ENCODE data around the gene MARK1.
"Not testable (repeated sequence)": the region's sequence is repeated elsewhere in the genome, so short reads cannot be mapped to it uniquely, and the experiment has no call there.

MARK1 gene

DNA sequence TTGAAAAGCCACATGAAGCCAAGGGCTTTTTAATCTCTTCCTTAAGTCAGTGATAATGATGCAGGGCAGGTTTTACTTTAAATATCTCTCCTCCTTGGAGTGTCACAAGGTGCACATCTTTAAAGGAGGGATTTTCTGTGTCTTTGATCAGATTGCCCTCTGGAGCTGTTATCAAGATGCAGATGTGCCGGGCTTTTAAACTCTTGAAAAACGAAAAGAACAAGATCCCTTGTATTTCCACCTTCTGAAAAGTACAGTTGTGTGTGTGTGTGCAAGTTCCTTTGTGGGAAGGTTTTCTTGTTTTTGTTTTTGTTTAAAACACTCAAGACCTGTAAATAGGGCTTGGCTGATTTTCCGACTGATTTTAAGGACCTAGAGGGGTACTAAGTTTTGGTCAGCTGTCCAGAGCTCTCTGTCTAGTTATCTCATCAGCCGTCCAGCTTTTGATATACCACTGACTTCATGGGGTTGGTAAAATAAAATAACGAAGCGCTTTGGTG lies 1.6 kb downstream of the MARK1 start:
- DNase-seq: no peak

DNA sequence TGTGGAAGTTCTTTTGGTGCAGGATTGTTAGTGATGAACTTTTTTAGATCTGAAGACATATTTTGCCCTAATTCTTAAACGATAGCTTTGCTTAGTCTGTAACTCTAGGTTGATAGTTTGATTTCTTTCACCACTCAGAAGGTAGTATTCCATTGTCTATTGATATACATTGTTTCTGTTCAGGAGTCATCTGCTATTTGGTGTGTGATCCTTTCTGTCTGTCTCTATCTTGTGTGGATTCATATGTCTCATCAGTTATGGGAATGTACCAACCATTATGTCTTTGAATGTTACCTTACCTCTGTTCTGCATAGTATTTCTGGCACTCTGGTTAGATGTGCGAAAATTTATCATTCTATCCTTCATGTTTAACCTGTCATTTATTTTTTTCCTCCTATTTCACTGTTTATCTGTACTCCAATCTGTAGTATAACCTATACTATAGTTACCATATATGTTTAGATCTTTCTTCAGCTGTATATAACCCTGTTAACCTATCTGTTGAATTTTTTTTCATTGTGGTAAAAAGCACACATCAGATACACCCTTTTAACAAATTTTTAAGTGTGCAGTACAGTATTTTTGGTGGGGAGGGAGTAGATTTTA lies 5.7 kb downstream of the MARK1 start:
- DNase-seq: no peak

DNA sequence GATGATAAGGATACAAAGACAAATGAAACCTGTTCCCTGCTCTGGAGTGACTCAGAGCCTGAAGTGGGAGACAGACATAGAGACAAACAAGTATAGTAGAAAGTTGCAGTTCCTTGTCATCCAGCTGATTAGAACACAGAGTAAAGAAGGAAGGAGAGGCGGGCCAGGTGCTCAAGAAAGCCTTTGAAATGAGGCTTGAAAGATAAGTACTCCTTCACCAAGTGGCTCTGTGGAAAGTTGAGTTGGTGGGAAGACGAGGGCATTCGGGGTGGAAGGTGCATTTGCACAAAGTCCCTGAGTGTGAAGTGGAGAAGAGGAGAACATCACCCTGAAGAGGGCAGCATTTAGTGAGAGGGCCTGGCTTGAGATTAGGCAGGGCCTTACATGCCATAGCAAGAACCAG lies 17.0 kb downstream of the MARK1 start:
- DNase-seq: no peak

DNA sequence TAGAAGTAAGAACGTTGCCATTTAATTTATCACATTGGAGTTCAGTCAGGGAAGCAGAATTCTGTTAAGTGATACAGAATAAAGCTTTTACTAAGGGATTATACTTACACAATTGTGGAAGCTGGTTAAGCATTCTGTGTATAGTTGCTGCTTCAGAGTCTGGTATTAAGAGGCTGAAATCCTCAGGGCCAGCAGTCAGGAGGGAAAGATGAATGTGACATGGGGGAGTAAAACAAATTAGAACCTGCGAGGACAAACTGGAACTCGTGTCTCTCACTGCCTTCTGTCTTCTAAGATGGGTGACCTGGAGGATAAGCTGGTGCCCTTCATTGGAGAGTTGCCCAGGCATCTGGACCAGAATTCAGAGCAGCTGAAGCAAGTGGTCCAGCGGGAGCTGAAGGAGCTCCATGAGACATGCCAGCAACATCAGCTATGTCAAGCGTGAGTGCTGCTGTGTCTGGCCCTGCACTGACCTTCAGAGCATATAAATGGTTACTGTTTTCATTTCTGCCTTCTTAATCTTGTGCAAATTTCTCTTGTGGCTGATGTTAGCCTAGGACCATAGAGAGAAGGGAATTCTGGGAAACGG lies 23.0 kb downstream of the MARK1 start:
- no peak for DNase-seq

DNA sequence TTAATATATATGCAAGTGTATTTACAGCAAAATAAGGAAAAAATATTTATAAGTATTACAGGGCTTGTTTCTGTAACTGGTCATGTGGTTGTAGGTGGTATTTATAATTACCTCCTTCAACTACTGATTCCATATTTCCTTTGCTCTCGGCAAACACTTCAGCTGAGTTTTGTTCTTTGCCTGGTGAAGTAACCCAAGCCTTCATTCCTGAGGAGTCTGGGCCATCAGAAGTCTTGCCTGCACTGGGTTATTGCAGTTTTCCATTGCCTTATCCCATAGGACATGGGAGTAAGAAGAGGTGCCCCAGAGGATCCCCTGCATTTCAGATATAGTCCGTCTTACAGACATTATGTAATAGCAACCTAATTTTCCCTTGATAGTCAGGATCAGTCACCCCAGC lies 23.8 kb downstream of the MARK1 start:
- no peak for DNase-seq

DNA sequence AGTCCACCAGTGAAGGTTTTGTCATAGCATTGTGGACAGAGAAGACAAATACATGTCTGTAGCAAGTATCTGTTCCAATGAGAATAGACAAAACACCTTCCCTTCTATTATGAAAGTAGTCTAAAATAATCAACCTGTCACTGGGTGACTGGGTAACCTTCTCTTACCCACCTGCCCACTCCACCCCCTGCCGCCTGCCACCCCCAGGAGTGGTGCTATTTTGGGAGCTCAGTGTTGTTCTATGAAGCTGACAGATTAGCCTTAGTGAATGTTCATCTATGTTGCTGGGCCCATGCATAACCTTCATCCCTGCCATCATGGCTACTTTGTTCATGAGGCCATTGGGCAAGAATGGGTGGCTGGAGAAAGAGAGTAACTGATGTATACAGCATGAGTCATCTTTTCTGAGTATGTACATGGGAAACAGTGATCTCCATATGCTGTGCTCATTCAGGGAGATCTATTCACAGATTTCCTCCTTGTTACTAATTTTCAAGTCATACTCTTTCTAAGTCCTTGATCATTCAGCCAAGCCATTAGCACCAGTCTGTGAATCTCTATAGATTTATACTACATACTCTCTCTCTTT lies 24.8 kb downstream of the MARK1 start:
- DNase-seq: no peak

DNA sequence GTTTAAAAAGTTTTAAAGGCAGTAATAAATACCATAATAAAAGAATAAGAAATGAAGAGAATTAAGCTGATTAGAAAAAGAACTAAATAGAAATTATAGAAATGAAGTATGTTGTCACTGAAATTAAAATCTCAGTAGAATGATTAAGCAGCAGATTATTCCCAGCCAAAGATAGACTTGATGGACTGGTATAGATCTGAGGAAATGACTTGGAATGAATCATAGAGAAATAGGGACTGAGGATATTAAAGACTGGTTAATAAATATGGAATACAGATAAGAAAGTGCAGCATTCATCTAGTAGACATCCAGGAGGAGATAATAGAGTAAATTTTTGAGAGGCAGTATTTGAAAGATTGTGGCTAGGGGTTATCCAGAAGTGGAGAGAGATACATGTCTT lies 28.7 kb downstream of the MARK1 start:
- DNase-seq: no peak

DNA sequence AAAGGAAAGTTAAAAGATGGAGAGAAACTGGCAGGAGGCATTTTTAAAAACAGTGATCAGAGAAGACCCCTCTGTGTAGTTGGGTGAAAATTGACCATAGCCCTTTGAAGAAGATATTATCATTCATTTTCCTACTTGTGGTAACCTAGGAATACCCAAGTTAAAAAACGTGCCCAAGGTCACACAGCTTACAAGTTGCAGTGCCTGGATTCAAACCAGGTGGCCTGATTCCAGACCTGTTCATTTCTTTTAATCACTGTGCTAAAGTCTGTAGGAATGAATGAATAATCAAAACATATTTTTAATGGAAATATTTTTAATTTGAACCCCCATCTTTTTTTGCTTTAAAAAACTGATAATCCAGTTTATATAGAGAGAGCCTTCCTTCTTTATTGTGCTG lies 35.6 kb downstream of the MARK1 start:
- no peak for DNase-seq

DNA sequence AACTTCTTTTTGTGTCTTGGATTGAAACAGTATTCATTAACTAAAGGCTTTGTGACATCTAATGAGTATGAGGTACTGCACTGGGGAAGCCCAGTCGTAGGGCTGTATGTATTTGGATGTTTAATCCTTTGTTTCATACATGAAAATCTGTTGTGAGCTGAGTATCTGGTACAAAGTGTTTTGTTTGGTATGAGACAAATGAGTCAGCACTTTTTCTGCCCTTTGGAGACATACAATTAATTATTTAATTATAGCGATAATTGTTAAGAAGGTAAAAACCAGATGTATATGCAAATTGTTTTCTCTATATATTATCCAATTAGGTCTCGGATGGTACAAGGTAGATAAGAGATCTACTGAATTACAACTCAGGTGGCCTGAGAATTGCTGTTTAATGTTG lies 36.3 kb downstream of the MARK1 start:
- no peak for DNase-seq

DNA sequence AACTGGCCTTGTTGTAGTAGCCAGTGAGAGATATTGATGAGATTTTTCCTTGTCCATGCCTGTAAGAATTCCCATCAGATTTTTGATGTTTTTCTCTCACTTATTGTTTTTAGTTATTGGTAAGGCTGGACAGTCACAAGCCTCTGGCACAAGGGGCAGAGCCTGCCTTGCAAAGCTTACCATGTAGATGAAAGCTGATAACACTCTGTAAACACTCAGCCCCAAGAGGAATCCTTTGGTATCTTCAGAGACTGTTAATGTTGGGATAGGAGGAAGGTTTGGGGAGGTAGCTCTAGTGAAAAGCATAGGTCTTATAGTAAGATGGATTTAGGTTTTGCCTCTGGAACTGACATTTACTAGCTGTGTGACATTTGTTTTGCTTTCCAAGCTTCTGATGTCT lies 37.7 kb downstream of the MARK1 start:
- no peak for DNase-seq

DNA sequence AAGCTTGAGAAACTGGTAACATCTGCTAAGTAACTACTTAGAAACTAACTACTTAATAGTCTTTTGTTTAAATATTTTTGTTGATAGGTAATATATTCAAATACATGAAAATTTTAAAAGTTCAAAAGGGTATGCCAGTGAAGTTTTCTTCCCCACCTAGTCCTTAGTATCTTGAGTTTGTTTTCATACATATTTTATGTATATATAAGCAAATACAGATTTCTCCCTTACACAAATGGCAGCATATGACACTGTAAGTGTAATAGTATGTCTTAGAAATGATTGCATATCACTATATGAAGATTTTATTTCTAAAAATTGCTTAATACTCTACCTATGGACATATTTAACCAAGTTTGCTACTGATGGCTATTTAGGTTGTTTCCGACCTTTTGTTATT lies 38.9 kb downstream of the MARK1 start:
- no peak for DNase-seq

DNA sequence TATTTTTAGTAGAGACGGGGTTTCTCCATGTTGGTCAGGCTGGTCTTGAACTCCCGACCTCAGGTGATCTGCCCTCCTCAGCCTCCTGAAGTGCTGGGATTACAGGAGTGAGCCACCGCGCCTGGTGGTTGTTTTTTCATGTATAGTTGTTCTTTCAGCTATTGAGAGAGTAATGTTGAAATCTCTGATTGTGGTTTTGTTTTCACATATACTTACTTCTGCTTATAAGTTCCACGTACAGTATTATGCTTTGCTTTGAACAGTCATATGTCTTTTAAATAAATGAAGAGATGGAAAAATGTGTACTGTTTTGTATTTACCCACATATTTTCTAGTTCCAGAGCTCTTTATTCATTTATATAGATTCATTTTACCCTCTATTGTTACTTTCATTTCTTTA lies 44.5 kb downstream of the MARK1 start:
- no peak for DNase-seq

DNA sequence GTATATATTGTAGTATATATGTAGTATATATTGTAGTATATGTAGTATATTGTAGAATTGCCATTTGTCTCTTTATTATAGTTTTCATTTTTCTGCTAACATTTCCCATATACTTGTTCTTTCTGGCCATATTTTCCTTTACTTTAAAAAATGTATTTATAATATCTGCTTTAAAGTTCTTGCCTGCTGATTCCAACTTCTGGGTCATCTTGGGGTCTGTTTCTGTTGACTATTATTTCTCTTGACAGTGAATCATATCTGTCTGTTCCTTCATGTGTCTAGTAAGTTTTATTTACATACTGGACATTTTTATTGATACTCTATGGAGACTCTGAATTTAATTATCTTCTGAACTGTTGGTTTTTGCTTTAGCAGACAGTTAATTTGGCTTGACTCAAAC lies 45.9 kb downstream of the MARK1 start:
- DNase-seq: no peak

DNA sequence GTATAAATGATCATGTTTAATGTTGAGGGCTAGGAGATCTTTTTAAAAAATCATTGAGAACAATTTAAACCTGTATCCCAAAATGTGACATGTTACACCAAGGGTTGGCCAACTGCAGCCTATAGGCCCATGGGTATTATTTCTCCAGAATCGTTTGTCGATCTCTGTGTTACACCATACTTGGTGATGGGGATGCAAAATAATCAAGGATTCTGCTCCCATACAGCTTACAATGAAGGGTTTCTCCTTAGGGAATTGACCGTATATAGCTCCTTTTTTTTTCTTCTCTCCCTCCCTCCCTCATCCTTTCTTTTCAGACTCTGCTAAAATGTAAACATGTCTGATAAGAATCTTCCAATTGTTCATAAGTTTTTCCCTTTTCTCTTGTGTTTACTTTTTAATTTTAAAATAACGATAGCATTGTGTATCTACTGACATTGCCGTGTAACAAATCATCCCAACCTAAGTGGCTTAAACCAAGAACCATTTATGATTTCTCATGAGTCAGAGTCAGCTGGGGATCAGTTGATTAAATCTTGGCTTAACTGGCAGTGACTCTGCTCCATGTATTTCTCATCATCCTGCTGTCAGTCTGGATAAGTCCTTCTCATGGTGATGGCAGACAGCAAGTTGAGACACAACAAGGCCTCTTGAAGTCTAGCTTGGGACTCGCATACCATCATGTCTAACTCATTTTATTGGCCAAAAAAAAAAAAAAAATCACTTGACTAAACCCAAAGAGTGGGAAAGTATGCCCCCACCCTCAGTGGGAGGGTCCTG lies 48.0 kb downstream of the MARK1 start:
- no peak for DNase-seq

DNA sequence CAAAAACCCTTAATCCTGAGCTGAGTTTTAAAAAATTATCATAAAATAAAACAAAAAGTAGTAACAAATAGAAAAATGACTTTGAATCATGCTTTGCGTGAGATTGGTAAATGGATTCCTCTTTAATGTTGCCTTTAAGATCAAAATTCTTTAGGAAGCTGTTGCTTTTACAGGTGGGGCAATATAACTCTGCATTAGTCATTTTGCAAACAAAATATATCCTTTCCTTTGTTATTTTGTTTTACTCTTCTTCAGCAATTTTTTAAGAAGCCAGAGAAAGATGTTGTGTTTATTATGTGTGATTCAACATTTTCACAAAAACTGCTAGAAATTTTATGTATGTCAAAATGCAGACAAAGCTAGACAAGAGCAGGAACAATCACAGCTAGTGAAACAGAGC lies 50.0 kb downstream of the MARK1 start:
- DNase-seq: no peak

DNA sequence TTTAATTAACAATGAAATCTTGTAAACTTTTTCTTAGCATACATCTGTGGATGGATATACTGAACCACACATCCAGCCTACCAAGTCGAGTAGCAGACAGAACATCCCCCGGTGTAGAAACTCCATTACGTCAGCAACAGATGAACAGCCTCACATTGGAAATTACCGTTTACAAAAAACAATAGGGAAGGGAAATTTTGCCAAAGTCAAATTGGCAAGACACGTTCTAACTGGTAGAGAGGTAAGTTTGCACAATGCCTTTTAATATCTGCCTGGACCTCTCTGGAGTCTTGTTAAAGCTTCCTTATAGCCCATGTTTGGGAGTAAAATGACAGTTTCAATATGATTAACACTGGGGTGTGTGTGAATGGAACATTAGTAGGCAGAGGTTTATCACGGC lies 51.4 kb downstream of the MARK1 start:
- no peak for DNase-seq

DNA sequence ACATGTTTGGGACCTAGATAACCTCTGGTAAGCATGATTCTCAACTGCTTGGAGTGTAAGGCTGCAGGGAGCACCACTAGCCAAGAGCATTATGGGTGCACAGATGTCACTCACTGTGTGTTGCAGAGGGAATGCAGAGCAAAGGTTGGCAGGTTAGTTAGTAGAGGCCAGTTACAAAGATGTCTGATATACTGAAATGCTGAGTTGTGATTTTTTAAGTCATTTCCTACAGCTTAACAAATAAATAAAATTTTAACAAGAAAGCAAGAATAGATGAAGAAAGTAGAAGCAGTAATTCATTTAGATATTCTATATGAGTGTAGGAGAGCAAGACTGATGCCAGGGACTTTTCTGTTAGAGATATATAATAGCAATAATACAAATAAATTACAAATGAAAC lies 64.8 kb downstream of the MARK1 start:
- no peak for DNase-seq

DNA sequence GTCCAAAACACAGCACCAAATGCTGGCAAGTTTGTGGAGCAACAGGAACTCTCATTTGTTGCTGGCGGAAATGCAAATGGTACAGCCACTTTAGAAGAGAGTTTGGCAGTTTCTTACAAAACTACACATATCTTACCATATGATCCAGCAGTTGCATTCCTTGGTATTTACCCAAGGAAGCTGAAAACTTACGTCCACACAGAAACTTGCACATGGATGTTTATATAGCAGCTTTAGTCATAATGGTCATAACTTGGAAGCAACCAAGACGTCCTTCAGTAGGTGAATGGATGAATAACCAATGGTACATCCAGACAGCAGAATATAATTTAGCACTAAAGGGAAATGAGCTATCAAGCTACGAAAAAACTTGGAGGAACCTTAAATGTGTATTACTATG lies 66.4 kb downstream of the MARK1 start:
- DNase-seq: no peak

DNA sequence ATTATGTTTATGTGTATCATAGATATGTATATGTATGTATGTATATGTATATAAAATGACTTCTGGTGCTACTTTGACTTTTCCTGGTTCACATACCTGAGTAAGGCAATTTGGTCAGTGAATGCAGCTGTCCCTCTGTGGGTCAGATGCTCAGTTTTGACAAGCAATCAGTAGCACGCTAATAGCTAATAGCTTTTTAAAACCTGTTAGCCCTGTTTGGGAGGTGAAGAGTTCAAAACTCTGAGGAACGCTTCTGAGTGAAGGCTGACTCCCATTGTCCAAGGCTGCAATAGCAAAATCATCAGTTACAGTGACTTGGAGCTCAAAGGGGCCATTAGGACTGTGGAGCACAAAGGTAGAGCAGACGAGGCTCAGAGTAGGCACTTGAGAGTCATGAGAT lies 67.2 kb downstream of the MARK1 start:
- no peak for DNase-seq

DNA sequence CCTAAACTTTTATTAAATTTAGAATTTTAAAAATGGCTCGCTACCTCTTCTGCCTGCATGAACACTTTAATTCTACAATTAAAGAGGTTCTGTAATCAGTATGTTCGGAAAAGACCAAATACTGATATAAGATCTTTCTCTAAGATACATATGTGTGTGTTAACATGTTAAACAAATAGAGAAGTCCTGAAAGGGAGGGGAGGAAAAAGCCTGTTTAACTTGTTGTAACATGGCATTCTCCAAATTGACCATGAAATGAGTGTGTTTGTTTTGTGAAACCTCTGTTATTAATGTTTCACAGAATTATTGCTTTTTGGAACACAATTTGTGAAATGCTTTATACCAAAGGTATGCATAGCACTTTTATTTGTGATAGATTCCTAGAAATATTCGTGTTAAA lies 77.0 kb downstream of the MARK1 start:
- no peak for DNase-seq

DNA sequence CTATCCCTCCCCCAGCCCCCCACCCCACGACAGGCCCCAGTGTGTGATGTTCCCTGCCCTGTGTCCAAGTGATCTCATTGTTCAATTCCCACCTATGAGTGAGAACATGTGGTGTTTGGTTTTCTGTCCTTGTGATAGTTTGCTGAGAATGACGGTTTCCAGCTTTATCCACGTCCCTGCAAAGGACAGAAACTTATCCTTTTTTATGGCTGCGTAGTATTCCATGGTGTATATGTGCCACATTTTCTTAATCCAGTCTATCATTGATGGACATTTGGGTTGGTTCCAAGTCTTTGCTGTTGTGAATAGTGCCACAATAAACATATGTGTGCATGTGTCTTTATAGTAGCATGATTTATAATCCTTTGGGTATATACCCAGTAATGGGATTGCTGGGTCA lies 77.7 kb downstream of the MARK1 start:
- not testable (repeated sequence) for DNase-seq

DNA sequence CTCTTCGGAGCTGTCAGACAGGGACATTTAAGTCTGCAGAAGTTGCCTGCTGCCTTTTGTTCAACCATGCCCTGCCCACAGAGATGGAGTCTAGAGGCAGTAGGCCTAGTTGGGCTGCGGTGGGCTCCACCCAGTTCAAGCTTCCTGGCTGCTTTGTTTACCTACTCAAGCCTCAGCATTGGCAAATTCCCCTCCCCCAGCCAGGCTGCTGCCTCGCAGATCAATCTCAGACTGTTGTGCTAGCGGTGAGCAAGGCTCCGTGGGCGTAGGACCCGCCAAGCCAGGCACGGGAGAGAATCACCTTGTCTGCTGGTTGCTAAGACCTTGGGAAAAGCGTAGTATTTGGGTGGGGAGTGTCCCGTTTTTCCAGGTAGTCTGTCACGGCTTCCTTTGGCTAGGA lies 83.2 kb downstream of the MARK1 start:
- DNase-seq: not testable (repeated sequence)

DNA sequence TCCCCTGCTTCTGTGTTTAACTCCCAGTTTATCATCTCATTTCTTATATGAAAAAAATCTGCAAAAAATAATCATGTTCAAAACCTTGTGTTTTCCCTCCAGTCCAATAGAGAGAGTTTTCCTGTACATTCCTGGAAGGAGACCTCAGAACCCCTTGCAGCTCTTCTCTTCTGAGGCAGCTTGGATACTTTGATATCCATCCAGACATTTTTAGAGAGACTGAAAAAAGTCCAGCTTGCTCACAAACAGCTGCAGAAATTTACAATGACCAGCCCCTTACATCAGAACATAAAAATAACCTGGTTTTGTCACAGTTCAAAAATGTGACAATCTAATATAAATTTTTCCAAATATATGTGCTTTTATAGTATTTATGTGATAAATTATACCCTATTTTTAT lies 88.9 kb downstream of the MARK1 start:
- no peak for DNase-seq

DNA sequence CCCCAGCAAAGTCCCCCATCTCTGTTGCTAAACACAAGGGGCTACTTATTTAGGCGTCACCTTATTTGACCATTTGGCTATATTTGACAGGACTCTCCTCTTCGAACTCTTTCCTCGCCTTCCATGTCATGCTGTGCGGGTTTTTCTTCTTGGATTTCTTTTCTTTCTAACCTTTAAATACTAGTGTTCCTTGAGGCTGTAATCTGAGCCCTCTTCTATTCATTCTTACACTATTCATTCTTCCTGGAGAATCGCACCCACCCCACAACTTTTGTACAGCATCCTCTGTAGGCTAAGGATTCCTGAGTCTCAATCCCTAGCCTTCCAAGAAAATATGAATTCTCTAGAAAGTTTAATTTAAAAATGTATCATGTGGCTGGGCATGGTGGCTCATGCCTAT lies 100.5 kb downstream of the MARK1 start:
- no peak for DNase-seq

All from bone marrow (tissue), 2 donors.